RWPE1 (cell line): ENCODE data around the gene NID1.

ENCODE experiments used
- CTCF ChIA-PET: fragments of 350-600 bp; sonication (Branson Sonifier 250); formaldehyde crosslinking; extraction: SDS; loops from one replicate; lab custom pipeline; 2021; lab: Yijun Ruan, JAX
- POLR2A ChIA-PET: fragments of 400-600 bp; formaldehyde crosslinking; extraction: SDS; loops from one replicate; lab custom pipeline; 2020; ENCODE audit warnings: antibody characterized with exemption; ENCODE audit not compliant: low non-redundant PET; lab: Yijun Ruan, JAX
- DNase-seq: peaks from one replicate; pipeline ENCODE4 v3.0.0; 2012; ENCODE audit warnings: low spot score
- H3K27ac ChIP-seq: fragments of 450-650 bp; 2 replicates; pipeline ENCODE4 v1.5.1; 2017
- CTCF ChIP-seq: fragments of 450-650 bp; conservative IDR thresholded peaks from 2 replicates; pipeline ENCODE4 v1.5.1; 2017; ENCODE audit warnings: low read depth, mild to moderate bottlenecking

Gene NID1

DNA sequence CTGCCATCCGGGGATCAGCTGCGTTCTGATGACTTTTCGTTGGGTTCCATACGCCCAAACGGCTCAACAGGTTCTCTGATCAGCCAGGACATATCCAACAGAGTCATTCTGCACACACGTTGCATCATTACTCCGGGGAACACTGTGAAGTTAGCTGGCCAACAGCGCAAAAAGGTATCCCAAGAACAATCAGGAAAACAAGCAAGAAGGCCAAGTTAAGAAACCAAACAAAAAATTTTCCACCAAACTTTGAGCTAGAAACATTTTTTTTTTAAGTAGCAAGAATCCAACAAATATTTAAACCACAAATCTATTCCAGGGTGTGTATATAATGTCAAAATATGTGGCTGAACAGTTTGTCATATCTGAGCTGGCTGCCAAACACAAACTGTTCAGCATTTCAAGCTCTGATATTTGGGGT is 29.2 kb downstream of the NID1 start:
- no peak overlapping the region for H3K27ac ChIP-seq
- no peak for TF ChIP-seq CTCF
- CTCF ChIA-PET = interaction anchor here (0.6 to 0.7 kb wide), 4 partner anchors 8 to 286 kb away, joined by 3 to 4 read pairs (median 4); no protein-coding TSS in a partner anchor
- DNase-seq = no peak
- POLR2A ChIA-PET = no interaction called here

DNA sequence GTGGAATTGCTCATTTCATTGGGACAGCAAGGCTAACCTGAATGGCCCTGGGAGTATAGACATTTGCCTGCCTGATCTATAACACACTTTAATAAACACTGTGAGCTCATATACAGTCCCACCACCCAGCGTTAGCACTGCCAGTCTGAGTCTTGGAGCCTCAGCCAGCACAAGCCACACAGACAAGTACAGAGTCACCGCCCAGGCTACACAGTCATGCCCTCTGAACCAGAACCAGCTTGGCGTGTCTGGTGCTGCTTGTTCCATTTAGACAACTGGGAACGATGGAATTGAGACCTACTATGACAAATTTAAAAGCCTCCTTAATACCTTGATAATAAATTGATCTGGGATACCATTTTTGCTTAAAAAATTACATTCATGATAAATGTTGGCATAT is 31.6 kb downstream of the NID1 start:
- POLR2A ChIA-PET = no interaction called here
- no peak overlapping the region for H3K27ac ChIP-seq

GRCh38 chr1:236030534-236030933 is 34.4 kb downstream of the NID1 start:
- ChIA-PET CTCF (no interaction called here), POLR2A (no interaction called here)
- DNase-seq = no peak
- H3K27ac ChIP-seq = no peak overlapping the region
- no peak for TF ChIP-seq CTCF

More for the DNA sequence above, 31.6 kb downstream of the NID1 start:
- TF ChIP-seq CTCF = no peak
- DNase-seq = no peak
- CTCF ChIA-PET = no interaction called here

DNA sequence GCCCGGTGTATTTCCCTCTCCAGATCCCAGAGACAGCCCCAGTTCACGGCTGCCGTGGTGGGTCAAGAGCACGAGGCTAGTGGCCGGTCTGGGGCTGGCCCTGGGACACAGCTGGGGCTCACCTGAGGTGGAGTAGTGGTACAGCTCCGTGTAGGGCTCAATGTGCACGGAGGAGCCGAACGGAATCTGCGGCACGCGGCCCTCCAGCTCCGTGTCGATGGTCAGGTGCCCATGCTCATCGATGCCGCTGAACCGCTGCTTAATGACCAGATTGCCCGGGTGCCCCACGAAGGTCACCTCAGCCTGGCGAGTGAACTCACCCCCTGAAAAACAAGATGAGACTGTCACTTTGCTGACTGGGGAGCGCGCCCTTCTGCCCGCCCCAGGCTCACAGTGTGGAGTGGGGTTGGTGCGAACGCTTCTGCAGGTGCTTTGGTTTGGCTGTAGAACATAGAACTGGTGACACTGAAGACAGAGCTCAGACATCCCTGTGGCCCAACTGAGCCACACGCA is 35.4 kb downstream of the NID1 start:
- CTCF ChIA-PET = interaction anchor here (0.6 kb wide), 1 partner anchor 184 kb away, joined by 3 read pairs; no protein-coding TSS in a partner anchor
- H3K27ac ChIP-seq = no peak overlapping the region
- POLR2A ChIA-PET = no interaction called here
- TF ChIP-seq CTCF = no peak
- DNase-seq = no peak

DNA sequence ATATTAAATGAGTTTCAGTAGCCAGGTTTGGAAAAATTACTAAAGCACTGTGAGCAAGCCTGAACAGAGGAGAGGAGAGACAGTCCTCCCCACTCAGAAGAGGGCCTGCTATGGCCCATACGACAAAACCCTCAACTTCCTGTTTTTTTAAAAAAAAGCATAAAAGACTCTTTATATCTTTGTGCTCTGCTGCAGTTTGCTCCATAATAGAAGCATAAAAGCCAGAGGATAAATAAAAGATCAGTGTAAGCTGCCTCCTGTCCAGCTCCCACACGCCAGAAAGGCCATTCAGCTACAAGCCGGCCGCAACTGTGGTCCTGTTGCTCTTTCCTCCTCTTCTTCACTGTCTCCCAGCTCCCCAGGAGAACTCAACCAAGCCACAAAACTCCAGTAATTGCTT is 37.8 kb downstream of the NID1 start:
- ChIA-PET CTCF (interaction anchor here (0.6 kb wide), 1 partner anchor 9 kb away, joined by 4 read pairs; no protein-coding TSS in a partner anchor), POLR2A (interaction anchor here (0.5 kb wide), 1 partner anchor 17 kb away, joined by 6 read pairs; no protein-coding TSS in a partner anchor)
- TF ChIP-seq CTCF = no peak
- no peak overlapping the region for H3K27ac ChIP-seq
- no peak for DNase-seq

DNA sequence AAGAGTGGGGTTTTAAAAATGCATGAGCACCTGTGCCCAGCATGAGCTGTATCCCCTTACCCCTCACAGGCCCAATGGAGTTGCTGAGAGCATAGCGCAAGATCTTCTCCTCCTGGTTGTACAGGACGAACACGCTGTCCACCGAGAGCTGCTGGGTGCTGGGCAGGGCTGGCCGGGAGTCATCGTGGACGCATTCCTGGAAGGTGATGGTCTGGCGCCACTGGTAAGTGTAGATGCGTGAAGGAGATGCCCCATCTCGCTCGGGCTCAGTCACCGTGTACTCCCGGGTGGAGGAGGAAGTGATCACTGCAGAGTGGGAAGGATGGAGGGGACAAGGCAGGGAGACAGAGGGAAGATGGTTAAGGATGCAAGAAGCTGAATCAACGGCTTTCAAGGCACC is 39.1 kb downstream of the NID1 start:
- no peak overlapping the region for H3K27ac ChIP-seq
- POLR2A ChIA-PET = no interaction called here
- TF ChIP-seq CTCF = no peak
- CTCF ChIA-PET = no interaction called here
- no peak for DNase-seq
